ENCODE data around the gene CD200R1L.
"Not testable (repeated sequence)": the region's sequence is repeated elsewhere in the genome, so short reads cannot be mapped to it uniquely, and the experiment has no call there.

The CD200R1L gene, protein sequence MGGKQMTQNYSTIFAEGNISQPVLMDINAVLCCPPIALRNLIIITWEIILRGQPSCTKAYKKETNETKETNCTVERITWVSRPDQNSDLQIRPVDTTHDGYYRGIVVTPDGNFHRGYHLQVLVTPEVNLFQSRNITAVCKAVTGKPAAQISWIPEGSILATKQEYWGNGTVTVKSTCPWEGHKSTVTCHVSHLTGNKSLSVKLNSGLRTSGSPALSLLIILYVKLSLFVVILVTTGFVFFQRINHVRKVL

DNA sequence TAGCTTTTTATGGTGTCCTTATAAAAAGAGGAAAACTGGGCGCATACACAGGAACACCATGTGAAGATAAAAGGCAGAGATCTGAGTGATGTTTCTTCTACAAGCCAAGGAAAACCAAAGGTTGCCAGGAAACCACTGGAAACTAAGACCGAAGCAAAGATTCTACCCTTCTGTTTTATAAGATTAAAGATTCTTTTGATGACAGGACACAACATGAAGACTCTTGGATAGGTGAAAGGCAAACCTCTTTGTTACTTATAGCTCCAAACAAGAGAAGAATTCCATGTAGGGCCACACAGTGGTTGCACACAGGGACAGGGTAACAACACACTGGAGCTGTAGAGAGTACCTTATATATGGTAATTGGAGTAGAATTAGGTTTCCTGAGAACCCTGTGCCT is at the start of gene CD200R1L:
Gene CD200R1L, minus strand, starts transcription at position 101 of the 400 bp plus-strand sequence. CDS start 17,497 bp downstream, outside the sequence.
- no peak for DNase-seq (ENCODE audit: low read depth in 3 of 3)

DNA sequence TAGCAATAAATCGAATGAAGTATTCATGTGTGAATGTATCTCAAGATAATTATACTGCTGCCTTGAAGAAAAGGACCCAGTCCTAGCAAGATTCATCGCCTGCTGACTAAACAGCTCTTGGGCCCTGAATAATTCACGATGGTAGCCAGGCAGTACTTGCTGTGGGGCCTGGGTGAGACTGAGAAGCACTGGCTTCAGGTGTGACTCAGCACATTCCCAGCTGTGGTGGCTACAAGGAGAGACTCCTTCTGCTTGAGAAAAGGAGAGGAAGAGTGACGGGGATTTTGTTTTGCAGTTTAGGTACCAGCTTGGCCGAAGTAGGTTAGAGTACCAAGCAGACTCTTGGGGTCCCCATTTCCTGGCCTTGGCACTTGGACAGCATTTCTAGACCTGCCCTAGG is 47.6 kb upstream of the CD200R1L start:
- DNase-seq (ENCODE audit: low read depth in 3 of 3) = no peak

DNA sequence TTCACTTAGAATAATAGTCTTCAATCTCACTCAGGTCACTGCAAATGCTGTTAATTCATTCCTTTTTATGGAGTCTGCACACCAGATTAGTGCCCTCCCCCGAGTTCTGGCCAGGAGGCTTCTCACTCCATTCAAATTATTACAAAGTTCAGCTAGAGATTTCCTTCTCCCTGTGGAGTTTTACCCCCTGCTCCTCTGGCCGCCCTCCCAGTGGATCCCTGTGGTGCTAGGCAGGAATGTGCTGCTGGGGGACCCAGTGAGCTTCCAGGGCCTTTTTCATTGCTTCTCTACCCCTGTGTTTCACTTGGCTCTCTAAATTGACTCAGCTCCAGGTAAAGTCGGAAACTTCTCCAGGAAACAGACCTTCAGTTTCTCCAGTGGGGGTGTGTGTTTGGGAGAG is 42.7 kb upstream of the CD200R1L start:
- no peak for DNase-seq (ENCODE audit: low read depth in 3 of 3)

DNA sequence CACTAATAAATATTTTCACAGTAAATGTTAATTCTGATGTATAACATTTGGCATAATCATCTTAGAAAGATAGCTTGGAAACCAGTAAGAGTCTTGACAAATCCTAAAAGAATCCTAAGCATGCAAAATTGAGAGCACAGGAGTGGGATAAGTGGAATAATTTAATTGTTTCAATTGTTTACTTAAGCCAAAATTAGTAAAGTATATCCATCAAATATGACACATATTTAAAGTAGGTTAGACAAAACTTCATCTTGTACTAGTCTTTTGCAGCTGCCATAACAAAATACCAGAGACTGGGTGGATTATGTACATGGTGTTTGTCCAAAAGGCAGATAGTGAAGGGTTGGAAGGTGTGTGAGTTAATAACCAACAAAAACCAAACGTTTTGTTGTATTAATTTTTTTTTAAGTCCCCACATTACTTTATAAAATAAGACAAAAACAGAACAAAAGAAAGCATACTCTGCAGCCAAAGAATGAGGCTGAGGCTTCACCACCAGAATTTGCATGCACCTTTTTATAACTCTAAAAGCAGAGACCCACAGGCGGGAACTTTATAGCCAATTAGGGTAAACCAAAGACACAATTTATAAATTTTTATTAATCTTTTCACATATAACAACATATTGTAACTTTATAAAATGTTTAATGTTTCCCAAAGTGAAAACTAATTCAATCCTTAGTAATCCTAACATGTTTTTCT is 41.9 kb upstream of the CD200R1L start:
- DNase-seq (ENCODE audit: low read depth in 3 of 3) = no peak

DNA sequence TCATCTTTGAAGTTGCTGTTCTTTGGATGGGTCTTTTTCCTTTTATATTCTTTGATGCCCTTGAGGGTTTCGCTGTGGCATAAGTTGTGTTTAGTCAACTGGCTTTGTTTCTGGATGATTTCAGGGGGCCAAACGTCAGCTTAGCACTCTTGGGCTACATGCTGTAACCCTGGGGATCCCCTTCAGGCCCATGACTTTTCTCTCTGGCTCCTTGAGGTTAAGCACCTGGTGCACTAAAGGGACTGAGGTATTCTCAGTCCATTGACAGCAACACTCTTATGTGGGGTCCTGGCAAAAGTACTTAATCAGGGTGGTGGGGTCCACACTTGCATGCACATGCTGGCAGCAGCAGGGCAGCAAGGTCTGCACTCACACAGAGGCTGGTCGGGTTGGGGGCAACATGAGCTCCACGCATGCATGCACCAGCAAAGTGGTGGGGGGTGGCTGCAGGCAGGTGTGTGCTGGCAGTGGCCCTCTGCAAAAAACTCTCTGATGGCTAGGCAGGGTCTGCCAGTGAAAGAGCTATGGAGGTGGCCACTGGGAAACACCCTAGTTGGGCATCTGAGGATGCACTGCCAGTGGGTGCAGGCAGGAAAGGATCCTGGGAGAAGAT is 38.1 kb upstream of the CD200R1L start:
- no peak for DNase-seq (ENCODE audit: low read depth in 3 of 3)

DNA sequence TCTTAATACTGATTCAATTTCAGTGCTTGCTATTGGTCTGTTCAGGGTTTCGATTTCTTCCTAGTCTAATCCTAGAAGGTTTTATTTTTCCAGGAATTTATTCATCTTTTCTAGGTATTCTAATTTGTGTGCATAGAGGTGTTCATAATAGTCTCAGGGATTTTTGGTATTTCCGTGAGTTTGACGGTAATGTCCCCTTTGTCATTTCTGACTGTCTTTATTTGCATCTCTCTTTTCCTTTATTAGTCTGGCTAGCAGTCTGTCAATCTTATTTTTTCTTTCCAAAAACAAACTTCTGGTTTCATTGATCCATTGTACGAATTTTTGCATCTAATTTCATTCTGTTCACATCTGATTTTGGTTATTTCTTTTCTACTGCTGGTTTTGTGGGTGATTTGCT is 35.2 kb upstream of the CD200R1L start:
- no peak for DNase-seq (ENCODE audit: low read depth in 3 of 3)

DNA sequence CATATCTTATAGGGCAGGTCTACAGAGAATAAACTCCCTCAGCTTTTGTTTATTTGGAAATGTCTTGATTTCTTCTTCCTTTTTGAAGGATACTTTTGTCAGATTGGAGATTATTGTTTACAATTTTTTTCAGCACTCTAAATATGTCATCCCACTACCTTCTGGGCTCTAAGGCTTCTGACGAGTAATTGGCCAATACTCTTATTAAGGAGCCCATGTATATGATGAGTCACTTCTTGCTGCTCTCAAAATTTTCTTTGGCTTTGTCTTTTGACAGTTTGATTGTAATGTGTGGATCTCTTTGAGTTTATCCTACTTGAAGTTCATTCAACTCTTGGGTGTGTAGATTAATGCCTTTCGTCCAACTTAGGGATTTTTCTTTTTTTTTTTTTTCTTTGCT is 28.9 kb upstream of the CD200R1L start:
- no peak for DNase-seq (ENCODE audit: low read depth in 3 of 3)

DNA sequence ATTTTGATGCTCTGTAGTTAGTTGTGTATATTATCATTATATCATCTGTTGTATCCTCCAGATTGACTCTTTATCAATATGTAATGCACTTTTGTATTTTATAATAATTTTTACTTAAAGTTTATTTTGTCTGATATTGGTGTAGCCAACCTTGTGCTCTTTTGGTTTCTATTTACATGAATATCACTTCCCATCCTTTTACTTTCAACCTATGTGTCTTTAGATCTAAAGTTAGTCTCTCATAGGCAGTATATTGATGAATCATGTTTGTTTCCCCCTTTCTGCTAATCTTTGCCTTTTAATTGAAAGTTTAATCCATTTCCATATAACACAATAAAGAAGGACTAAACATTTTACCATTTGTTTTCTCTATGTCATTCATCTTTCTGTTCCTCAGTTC is 28.1 kb upstream of the CD200R1L start:
- DNase-seq (ENCODE audit: low read depth in 3 of 3) = no peak

DNA sequence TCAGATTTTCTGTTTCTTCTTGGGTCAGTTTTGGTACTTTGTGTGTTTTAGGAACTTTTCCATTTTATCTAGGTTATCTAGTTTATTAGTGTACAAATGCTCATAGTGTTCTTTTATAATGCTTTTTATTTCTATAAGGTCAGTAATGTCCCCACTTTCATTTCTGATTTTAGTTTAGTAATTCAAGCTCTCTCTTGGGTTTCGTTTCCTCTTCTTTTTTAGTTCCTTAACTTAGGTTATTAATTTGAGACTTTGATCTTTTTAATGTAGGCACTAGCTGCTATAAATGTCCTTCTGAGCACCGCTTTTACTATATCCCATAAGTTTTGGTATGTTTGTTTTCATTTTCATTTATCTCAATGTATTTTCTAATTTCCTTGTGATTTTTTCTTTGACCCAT is 27.0 kb upstream of the CD200R1L start:
- DNase-seq (ENCODE audit: low read depth in 3 of 3) = no peak

DNA sequence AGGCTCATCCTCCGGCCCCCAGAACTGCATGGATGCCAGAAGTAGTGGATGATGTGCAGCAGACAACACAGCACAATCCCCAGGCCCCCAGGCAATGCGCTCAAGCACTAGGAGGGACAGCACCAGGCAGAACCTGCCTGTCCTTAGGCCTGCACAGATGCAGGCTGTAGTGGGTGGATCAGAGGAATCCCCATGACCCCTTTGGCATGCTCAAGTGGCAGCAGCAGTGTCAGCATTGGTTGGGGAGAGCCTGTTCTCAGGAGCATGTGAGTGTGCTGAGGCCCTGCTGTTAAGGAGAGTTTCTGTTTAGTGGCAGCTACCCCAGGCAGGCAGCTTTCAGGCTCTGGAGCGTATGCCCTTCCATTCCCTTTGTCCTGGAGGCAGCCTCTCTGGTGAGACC is 25.1 kb upstream of the CD200R1L start:
- no peak for DNase-seq (ENCODE audit: low read depth in 3 of 3)

DNA sequence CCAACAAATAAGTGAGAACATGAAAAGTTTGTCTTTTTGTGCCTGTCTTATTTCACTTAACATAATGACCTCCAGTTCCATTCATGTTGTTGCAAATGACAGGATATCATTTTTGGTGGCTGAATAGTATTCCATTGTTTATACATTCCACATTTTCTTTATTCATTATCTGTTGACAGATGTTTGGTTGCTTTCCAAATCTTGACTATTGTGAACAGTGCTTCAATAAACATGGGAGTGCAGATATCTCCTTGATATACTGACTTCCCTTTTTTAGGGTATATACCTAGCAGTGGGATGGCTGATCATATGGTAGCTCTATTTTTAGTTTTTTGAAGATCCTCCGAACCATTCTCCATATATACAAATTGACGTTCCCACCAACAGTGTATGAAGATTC is 19.1 kb upstream of the CD200R1L start:
- no peak for DNase-seq (ENCODE audit: low read depth in 3 of 3)

DNA sequence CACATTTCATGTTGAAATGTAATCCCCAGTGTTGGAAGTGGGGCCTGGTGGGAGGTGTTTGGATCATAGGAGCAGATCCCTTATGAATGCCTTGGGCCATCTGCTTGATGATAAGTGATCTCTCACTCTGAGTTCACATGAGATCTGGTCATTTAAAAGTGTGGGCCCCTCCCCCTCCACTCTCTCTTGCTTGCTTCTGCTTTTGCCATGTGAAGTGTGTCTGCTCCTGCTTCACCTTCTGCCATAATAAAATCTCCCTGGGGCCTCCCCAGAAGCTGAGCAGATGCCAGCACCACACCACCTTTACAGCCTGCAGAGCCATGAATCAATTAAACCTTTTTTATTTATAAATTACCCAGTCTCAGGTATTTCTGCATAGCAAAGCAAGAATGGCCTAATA is 14.2 kb upstream of the CD200R1L start:
- DNase-seq (ENCODE audit: low read depth in 3 of 3) = no peak

DNA sequence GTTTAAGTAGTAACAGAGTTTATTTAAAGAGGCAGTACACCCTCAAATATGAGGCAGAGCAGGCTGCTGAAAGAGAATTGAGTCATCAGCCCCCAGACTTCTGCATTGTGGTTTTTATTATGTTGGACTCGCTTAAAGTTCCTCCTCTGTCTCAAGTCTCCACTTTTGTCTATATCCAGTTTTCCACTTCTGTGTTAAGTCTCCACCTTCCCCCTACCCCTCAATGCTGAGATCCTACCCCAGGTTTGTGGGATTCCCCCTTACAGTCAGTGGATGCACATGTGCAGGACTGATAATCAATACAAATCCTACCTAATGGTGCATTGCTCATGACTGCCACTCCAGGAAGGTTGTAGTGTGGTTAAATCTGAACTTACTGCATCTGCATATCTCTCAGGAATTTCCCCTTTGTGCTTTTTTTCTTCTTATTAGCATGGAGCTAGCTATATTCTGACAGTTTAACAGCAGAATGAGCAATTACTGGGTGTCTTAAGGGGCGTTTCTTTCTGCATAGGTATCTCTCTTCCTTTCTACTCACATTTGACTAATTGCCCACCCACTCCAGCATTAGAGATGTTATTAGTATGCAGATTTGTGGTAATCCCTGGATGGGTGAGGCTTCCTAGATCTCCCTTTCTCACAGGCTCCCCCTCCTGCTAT is 11.9 kb upstream of the CD200R1L start:
- DNase-seq (ENCODE audit: low read depth in 3 of 3) = no peak

DNA sequence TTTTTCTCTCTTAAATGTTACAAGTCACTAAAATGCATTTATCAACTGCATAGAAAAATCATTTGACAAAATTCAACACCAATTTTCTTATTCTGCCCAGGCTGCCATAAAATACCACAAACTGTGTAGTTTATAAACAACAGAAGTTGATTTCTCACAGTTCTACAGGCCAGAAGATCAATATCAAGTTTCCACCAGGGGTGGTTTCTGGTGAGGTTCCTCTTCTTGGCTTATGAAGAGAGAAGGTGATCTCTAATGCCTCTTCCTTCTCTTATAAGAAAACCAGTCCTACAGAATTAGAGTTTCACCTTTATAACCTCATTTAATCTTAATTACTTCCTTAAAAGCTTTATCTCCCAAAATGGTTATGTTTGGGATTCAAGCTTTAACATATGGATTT is 10.9 kb upstream of the CD200R1L start:
- no peak for DNase-seq (ENCODE audit: low read depth in 3 of 3)

DNA sequence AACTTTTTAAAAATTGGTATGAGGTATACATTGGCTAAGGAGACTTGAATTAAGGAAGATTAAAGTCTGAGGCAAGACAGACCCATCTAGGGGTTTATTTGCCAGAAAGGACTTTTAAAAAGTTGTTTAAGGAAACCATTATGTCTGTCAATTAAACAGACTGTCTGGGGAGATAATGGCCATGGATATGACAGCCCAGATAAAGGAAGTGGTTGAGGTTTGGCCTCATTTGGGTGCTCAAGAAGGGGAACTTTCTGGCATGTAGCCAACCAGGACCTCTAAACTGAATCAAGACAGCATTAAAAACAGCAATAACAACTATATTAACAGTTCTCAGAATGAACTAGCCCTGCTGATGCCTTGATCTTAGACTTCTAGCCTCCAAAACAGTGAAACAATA is 9.9 kb upstream of the CD200R1L start:
- DNase-seq (ENCODE audit: low read depth in 3 of 3) = no peak

DNA sequence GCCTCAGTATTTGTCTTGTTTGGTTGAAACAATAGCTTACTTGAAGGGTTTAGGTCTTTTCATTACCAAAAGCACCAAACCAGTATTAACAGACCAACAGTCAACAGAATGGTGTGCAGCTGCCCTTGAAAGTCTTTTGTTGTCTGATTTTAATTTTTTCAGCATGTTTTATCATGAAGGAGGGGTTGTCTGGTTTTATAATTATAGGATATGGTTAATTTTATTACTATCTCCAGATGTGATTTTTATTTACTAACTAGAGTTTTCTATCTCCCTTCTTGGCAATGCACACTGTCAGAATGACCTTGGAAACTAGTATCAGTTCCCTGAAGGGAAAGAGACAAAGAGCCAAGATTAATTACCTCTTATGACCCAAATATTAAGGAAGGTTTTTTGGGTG is 9.2 kb upstream of the CD200R1L start:
- no peak for DNase-seq (ENCODE audit: low read depth in 3 of 3)

DNA sequence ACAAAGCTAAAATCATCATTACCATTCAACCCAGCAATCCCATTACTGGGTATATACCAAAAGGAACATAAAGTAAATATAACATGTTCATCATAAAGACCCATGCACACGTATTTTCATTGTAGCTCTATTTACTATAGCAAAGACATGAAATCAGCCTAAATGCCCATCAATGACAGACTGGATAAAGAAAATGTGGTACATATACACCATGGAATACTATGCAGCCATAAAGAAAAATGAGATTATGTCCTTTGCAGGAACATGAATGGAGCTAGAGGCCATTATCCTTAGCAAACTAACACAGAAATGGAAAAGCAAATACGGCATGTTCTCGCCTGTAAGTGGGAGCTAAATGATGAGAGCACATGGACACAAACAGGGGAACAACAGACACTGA is 8.4 kb upstream of the CD200R1L start:
- not testable (repeated sequence) for DNase-seq (ENCODE audit: low read depth in 3 of 3)

DNA sequence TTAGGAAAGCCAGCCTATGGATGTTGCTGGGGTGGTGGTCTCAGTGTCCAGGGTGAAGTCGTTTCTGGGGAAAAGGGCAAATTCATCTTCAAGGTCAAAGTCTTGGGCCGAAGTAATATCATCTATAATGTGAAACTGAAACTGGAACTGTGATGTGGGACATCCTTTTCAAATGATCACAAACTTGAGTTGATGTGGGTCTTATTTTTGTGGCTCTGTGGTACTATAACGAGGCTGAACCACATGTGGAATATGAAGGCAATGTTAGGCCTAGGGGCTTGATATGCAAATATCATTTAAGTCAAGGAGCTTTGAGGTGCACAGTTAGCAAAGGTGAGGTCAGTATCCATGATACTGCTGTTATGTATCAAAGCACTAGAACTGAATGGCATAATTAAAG is 1.5 kb upstream of the CD200R1L start:
- no peak for DNase-seq (ENCODE audit: low read depth in 3 of 3)

DNA sequence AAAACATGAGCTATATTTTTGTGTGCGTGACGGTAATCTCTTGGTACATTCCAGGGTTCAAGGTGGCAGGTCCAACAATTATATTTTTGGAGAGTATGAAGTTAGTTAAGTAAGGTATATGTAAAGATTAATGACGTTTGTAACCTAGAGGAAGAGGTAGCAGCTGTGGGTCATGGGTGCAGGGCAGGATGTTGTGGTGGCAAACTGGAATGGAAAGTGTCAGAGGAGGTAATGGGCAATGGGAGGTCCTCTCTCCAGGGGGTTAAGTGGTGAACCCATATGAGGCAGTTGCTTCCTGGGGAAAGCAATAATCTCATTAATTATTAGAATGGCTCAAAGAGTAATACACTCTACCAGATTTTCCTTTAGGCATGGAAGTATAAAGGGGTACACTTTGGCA is 1.0 kb upstream of the CD200R1L start:
- DNase-seq (ENCODE audit: low read depth in 3 of 3) = no peak

DNA sequence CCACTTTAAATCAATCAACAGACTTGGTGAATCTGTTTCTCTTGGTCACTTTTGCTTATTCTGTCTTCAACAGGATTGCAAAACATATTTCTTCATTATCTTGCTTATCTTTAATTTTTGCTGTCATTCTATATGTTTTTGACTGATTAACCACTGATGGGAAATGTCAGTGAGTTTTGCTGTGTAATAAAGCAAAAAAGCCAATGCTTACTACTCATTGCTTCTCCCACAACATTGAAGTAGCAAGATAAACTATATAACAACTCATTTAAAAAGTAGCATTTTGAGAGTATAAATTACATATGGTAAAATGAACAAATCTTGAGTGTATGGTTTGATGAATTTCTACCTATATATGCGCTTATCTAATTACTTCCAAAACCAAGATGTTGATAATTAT is 892 bp downstream of the CD200R1L start:
- no peak for DNase-seq (ENCODE audit: low read depth in 3 of 3)

DNA sequence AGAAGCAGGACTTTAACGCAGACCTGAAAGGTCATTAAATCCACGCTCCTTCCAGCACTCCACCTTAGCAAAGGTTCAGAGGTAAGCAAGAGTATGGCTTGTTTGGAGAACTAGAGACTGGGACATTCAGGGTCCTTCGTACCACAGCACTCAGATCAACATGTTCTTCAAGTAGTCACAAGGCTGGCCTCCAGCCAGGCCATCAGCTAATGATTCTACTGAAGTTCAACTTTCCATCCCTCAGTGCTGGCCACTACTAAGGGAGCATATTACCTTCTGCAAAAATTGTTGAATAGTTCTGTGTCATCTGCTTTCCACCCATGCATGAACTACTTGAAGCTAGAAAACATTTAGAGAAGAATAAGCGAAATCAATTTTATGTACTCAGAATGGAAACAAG is 17.6 kb downstream of the CD200R1L start:
- DNase-seq (ENCODE audit: low read depth in 3 of 3) = no peak

All from stimulated activated CD4-positive, alpha-beta T cell treated with anti-CD3 and anti-CD28 coated beads, TNF-alpha, amount 100 ng/mL, for 4 hours (primary cell).